Choroid plexus epithelial cell (primary cell): Measurements from ENCODE around the gene NRXN2.

ENCODE experiments used
- DNase-seq: peaks from one replicate; pipeline ENCODE4 v3.0.0-alpha.2; 2010; ENCODE audit warnings: low read depth
- H3K4me3 ChIP-seq: 2 replicates; pipeline ENCODE4 v1.5.1; 2011; ENCODE audit warnings: low read depth, mild to moderate bottlenecking, control low read depth, low read length, moderate library complexity
- TF ChIP-seq, protein P1 (sequence below): conservative IDR thresholded peaks from 2 replicates; pipeline ENCODE4 v1.5.1; 2011; ENCODE audit warnings: low read depth, mild to moderate bottlenecking, control low read depth, inconsistent platforms, low read length, moderate library complexity

Gene NRXN2

DNA sequence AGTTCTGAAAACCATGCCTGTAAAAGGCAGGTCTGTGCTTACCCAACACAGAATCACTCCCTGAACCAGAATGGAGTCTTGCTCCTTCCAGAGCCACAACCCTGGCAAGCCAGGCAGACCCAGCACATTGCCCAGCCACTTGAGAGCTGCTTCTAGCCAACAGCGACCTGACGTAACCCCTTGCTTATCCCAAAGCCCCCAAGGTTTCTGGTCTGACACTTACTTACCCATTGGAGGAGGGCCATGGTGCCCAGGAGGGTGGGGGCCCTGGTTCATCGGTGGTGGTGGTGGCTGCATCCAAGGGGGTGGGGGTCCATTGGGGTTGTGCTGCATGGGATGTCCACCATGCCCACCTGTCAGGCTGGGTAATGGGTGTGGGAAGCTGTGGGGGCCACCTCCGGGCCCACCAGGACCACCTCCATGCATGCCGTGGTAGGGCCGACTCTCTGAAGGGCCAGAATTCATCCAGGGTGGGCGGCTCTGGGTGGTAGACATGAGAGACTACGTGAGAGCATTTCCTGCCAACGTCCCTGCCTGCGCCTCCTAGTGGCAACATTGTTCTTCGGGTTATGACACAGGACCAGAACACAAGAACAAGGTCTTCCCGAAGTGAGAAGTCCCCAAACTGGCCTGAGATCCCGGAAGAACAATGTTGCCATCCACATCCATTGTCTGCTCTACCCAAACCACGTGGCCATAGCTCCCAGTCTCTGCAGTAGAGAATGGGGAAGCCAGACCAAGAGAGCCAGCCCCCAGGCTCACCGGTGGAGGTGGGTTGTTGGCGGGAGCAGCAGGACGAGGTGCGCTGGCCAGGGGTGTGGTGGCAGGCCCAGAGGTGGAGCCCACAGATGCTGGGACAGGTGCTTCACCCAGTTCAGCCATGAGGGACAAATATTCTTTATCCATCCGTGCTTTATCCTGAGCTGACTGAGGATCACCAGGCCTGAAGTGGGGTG lies 44.6 kb upstream of the NRXN2 start:
- H3K4me3 ChIP-seq = no peak overlapping the region
- TF ChIP-seq, protein P1, sequence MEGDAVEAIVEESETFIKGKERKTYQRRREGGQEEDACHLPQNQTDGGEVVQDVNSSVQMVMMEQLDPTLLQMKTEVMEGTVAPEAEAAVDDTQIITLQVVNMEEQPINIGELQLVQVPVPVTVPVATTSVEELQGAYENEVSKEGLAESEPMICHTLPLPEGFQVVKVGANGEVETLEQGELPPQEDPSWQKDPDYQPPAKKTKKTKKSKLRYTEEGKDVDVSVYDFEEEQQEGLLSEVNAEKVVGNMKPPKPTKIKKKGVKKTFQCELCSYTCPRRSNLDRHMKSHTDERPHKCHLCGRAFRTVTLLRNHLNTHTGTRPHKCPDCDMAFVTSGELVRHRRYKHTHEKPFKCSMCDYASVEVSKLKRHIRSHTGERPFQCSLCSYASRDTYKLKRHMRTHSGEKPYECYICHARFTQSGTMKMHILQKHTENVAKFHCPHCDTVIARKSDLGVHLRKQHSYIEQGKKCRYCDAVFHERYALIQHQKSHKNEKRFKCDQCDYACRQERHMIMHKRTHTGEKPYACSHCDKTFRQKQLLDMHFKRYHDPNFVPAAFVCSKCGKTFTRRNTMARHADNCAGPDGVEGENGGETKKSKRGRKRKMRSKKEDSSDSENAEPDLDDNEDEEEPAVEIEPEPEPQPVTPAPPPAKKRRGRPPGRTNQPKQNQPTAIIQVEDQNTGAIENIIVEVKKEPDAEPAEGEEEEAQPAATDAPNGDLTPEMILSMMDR = peak; percentile 83
- DNase-seq = peak; percentile 83

DNA sequence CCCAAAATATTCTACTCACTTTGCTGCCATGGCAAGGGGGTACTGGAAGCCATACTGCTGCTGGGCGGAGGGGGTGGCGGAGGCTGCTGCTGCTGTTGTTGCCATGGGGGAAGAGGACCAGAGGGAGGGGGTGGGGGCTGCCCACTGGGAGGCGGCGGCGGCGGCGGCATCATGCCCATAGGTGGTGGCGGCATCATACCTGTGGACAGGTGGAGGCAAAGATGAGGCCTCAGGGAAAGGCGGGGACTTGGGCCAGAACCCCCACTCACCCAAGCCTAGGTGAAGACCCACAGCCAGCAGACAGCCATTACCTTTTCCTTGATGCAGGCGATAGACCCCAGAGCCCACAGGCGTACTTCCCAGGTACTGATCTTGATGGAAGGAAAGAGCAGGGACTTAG lies 43.9 kb upstream of the NRXN2 start:
- no peak overlapping the region for H3K4me3 ChIP-seq
- DNase-seq = no peak
- TF ChIP-seq, protein P1 = no peak

DNA sequence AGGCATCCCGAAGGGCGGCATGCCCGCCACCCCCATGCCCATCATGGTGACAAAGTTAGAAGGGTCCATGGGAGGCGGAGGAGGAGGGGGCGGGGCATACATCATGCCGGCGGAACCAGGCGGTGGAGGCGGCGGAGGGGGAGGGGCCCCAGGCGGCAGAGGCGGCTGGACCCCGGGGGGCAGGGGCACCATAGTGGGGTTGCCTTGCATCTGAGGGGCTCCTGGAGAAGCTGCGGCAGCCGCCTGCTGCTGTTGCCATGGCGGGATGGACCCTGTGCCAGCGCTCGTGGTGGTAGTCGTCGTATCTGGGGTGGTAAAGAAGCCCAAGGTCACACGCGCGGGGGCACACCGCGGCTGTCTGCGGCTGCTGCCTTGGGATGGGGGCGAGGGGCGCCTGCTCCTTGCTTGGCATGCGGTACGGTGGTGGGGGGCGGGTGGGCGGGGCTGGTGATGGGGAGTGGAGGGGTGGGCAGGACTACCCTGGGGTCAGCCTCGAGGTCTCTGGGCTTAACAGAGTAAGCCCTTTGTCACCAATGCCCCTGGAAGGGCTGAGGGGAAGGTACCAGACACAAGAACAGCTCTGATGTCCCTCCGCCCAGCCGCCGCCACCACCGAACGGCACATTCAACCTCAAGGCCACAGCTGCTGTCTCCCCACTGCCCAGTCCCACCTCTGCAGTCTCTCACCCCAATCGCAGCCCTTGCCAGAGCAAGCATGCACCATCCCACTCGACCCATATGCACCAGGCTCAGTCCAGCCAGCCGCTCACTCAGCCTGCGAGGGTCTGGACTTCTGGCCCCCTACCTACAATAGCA lies 43.1 kb upstream of the NRXN2 start:
- H3K4me3 ChIP-seq = no peak overlapping the region
- DNase-seq = no peak
- TF ChIP-seq, protein P1 = no peak

DNA sequence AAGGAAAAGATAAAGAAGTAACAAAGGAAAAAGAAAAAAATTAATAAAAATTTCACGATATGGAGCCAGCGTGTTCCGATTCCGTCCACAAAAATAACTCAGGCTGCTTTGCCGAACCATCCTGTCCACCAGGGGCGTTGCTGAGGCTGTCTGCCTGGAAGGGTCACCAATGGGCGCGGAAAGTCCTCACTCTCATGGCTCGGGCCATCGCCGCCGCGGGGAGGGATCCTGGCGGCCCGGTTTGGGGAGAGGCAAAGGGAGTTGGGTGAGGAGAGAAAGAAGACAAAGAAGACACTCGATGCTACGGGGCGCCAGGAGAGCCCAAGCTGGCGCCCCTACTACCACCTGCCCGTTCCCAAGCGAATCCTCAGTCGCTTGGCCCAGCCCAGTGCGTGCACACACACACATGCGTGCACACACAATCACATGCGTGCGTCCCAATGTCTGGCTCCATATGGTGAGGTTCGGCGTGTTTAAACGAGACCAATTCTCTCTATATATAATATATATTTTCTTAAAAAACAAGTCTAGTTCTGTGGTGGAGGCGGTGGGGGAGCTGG lies 42.4 kb upstream of the NRXN2 start:
- TF ChIP-seq, protein P1 = peak; percentile 47
- DNase-seq = no peak
- no peak overlapping the region for H3K4me3 ChIP-seq

DNA sequence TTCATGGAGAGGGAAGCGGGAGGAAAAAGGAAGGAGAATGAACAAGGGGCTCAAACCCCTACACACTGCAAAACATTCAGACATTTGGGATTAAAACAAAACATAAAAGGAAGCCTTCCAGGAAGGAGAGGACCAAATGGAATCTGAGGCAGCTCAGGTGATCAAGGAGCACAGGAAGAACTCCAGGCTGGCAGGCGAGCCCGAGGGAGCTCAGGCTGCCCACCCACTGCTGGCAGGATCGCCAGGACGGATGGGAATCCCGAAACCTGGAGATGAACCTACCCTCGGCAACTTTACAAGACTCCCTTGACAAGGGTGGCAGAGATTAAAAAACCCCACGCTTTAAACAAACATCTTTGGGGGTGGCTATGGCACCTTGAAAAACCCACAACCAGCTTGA lies 41.8 kb upstream of the NRXN2 start:
- TF ChIP-seq, protein P1 = no peak
- DNase-seq = no peak
- H3K4me3 ChIP-seq = no peak overlapping the region

DNA sequence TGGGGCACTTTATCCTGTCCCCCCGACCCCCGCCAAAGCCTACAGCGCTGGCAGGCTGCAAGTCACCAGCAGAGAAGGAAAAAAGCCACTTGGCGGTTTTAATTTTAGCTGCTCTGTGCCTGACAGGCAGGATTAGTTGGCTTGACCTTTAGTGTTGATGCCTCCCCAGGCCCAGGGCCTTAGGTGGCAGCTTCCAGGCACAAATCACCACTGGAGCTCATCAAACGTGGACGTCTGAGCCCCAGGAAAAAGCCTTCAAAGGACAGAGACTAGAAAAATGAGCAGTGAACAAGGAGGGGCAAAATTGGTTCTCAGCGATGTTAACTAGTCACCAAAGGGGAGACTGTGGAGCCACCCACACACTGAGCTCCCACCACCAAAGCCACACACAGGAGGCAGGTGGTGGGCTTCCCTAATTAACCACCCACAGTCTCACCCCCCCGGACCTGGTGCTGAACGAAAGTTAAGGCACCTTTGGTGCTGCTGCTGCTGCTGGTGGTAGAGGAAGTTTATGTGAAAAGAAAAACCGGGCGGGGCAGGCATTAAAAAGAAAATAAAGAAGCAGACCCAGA lies 41.1 kb upstream of the NRXN2 start:
- no peak overlapping the region for H3K4me3 ChIP-seq
- TF ChIP-seq, protein P1 = no peak
- no peak for DNase-seq
